ENCODE data around the gene MATR3. TPM values are rescaled to one million over a fixed set of nuclear protein-coding genes. Genes with fewer than 3 reads are reported as not detected.

Gene MATR3
- total RNA-seq, 6 donors from 2014 or later = 125 to 264 (median 158) TPM

DNA sequence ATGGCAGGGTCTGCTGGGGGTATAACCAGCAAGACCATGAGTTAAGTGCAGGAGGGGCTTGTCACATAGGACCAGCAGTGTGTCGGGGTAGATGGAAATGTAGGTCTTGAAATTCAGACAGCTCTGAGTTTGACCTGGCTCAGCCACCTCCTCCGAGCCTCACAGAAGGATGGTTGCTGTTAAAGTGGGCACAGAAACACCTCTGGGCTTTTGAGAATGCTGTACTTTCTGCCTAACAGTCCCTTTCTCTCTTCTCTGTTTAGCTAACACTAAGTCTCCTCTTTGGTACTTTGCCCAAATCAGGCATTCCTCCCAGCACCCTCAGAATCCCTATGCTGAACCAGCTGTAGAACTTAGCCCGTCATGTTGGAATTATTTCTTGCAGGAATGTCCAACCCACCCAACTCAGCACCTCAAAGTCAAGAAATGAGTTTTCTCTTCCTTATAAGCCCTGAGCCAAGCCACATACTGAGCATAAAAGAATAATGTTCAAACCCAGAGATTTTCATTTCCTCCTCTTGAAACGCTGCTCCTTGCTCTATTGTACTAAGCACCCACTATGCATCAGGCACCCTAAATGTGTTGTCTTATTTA is 41.7 kb upstream of the MATR3 start:
- Histone ChIP-seq H3K4me3 (no peak overlapping the region), H3K36me3 (no peaks in the 10 kb centered on the region), H3K27me3 (no peaks in the 10 kb centered on the region), H3K4me1 (peaks cover 0 to 3% (median 0%) of the 10 kb centered on the region in 4 donors), H3K27ac (no peak overlapping the region), H3K9me3 (no peaks in the 10 kb centered on the region)
- TF ChIP-seq, protein P1, sequence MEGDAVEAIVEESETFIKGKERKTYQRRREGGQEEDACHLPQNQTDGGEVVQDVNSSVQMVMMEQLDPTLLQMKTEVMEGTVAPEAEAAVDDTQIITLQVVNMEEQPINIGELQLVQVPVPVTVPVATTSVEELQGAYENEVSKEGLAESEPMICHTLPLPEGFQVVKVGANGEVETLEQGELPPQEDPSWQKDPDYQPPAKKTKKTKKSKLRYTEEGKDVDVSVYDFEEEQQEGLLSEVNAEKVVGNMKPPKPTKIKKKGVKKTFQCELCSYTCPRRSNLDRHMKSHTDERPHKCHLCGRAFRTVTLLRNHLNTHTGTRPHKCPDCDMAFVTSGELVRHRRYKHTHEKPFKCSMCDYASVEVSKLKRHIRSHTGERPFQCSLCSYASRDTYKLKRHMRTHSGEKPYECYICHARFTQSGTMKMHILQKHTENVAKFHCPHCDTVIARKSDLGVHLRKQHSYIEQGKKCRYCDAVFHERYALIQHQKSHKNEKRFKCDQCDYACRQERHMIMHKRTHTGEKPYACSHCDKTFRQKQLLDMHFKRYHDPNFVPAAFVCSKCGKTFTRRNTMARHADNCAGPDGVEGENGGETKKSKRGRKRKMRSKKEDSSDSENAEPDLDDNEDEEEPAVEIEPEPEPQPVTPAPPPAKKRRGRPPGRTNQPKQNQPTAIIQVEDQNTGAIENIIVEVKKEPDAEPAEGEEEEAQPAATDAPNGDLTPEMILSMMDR (IDR thresholded peaks at IDR 0.05) = no peak
- WGBS, 2 donors = 81 to 82% methylated on average over 4 of the region's 4 CpGs
- DNase-seq (no peak), ATAC-seq (ENCODE audit: low FRiP score in 2 of 2) (no peak)

DNA sequence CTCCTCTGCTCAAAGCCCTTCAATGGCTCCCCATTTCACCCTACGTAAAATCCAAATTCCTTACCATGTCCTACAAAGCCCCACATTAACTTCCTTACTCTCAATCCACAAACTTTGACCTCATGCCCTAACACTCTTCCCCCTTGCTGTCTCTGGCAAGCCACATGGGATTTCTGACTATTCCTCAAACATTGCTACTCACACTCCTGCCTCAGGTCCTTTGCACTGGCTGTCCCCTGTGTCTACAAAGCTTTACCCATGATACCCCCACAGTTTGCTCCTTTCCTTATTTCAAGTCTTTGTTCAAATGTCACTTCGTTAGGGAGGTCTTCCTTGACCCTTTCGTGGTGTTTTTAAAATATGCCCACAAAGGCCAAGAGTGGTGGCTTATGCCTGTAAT is 40.4 kb upstream of the MATR3 start:
- ATAC-seq (ENCODE audit: low FRiP score in 2 of 2) = no peak
- H3K4me1 ChIP-seq = peaks cover 0 to 3% (median 0%) of the 10 kb centered on the region in 4 donors
- H3K36me3 ChIP-seq = no peaks in the 10 kb centered on the region
- no peak overlapping the region for H3K27ac ChIP-seq
- H3K9me3 ChIP-seq = no peaks in the 10 kb centered on the region
- H3K27me3 ChIP-seq = no peaks in the 10 kb centered on the region
- DNase-seq = no peak
- 85 to 91% methylated on average over 3 of the region's 3 CpGs for WGBS, 2 donors
- no peak overlapping the region for H3K4me3 ChIP-seq
- TF ChIP-seq POLR2AphosphoS5 (IDR thresholded peaks at IDR 0.05) (no peak), POLR2A (IDR thresholded peaks at IDR 0.05) (no peak), EP300 (IDR thresholded peaks at IDR 0.05) (no peak)
- TF ChIP-seq, protein P1 (IDR thresholded peaks at IDR 0.05) = no peak

DNA sequence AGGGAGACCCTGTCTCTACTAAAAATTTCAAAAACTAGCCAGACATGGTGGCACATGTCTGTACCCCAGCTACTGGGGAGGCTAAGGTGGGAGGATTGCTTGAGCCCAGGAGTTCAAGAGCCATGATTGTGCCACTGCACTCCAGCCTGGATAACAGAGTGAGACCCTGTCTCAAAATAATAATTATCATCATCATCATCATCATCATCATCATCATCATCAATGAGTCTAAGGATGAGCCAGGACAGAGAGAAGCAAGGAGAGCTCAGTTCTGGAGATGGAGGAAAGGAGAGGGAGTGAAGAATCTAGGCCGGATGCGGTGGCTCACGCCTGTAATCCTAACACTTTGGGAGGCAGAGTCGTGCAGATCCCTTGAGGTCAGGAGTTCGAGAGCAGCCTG is 36.7 kb upstream of the MATR3 start:
- ATAC-seq (ENCODE audit: low FRiP score in 2 of 2) (no peak), DNase-seq (no peak)
- Histone ChIP-seq H3K27me3 (no peaks in the 10 kb centered on the region), H3K9me3 (no peaks in the 10 kb centered on the region), H3K27ac (no peak overlapping the region), H3K36me3 (no peaks in the 10 kb centered on the region), H3K4me1 (no peaks in the 10 kb centered on the region), H3K4me3 (no peak overlapping the region)
- WGBS, 2 donors = 88 to 89% methylated on average over 5 of the region's 5 CpGs
- TF ChIP-seq, protein P1 (IDR thresholded peaks at IDR 0.05) = no peak
- TF ChIP-seq POLR2AphosphoS5 (IDR thresholded peaks at IDR 0.05) (no peak), EP300 (IDR thresholded peaks at IDR 0.05) (no peak), POLR2A (IDR thresholded peaks at IDR 0.05) (no peak)

DNA sequence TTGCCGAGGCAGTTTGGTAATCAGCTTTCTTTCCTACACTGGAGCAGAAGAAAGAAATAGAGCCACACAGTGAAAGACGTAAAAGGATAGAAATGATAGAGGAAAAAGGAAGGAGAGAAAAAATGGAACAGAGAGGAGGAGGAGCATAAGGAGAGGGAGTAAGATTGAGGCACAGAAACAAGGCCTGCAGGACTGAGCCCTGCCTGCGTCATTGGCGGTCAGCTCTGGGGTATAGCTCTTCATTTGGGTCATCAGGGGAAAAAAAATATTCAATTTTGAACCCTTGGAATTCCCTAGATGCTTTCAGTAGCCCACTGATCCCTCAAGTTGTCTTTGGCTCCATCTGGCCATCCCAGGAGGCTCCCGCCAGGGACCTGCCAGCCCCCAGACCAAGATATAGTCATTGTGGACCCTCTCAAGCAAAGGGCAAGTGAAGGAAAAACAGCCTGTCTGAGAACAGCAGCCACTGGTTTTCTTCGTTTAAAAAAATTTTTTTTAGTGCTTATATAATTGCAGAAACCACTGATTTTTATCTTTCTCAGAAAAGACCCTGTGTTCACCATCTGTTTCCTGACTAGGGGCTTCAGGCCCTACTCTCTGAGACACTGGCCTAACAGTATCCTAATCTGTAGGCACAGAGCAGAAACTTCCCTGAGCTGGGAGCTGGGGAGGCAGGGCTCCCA is 31.3 kb upstream of the MATR3 start:
- Histone ChIP-seq H3K27me3 (no peaks in the 10 kb centered on the region), H3K4me3 (no peak overlapping the region), H3K36me3 (no peaks in the 10 kb centered on the region), H3K4me1 (peaks cover 0 to 6% (median 0%) of the 10 kb centered on the region in 4 donors), H3K27ac (no peak overlapping the region), H3K9me3 (no peaks in the 10 kb centered on the region)
- TF ChIP-seq, protein P1 (IDR thresholded peaks at IDR 0.05) = no peak
- no peak for ATAC-seq (ENCODE audit: low FRiP score in 2 of 2)
- no peak for DNase-seq
- 60 to 72% methylated on average over 6 of the region's 6 CpGs for WGBS, 2 donors
